NCI-H2171 (cell line): ENCODE measurements around the gene PCNX3.

Source experiments
- DNase-seq: peaks from one replicate; lab custom pipeline; 2025; lab: John Stamatoyannopoulos, UW

PCNX3 gene

DNA sequence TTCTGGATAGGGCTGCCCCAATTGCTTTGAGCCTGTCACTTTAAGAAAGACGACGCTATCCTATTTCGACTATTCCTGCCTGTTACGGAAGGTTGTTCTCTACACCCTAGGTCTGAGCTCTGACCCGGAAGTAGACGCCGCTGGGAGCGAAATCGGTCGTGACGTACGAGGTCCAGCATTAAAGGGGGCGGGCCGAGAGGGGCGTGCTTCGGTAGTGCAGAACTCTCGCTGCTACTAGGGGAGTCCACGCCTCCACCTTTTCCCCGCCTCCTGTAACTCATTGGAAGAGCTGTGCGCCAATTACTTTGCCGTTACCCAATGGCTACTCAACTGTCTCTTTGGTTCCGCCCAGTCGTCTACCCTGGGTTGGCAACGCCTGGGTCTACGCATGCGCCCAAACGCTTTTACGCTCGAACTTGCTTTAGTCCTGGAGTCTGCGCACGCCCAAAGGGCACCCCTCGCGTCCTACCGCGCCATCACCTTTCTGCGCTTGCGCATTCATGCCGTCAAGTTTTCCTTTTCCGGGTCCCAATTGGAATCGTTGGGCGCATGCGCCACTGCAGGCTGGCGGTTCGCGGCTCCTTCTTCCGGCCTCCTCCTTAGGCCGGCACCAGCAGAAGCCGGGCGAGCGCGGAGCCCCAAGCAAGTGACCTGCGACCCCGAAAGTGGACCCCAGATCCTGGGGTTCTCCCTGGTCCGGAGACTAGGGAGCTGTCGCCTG, at the start of gene PCNX3:
Gene PCNX3 (plus strand): TSS at position 548 of the 721 bp plus-strand sequence. CDS start 536 bp downstream, outside the sequence.
- DNase-seq, result peak; percentile 99

DNA sequence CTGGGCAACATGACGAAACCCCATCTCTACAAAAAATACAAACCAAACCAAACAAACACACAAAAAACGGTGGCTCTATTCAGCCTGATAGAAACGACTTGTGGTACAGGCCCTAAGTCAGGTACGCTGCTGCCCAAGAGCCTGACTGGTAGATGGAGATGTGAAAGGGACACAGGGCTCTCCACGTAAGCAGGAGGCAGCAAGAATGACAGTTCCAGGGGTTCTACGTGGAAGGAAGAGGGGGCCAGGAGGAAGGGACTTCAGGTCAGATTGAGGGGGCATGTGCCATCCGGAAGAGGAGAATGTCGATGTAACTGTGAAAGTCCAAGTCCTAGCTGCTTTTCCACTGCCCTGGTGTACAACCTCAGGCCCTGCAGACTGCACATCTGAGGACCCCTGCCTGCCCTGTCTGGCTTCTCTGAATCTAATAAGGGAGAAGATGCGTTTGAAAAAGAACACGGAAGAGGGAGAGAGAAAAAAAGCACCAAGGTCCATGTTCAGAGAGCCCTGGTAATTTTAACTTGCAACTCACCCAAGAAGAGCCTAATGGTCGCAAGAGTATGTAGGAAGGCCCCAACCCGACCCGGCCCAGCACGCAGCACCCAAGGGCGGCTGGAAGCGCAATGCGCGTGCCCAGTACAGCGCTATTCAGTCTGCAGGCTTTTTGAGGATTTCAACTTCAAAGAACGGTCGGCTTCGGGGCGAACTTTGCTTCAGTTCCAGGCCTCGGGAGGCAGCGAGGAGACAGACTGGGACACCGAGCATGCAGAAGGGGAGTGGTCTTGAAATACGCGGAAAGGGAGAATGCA, 46.2 kb upstream of the PCNX3 start:
- DNase-seq, result no peak

DNA sequence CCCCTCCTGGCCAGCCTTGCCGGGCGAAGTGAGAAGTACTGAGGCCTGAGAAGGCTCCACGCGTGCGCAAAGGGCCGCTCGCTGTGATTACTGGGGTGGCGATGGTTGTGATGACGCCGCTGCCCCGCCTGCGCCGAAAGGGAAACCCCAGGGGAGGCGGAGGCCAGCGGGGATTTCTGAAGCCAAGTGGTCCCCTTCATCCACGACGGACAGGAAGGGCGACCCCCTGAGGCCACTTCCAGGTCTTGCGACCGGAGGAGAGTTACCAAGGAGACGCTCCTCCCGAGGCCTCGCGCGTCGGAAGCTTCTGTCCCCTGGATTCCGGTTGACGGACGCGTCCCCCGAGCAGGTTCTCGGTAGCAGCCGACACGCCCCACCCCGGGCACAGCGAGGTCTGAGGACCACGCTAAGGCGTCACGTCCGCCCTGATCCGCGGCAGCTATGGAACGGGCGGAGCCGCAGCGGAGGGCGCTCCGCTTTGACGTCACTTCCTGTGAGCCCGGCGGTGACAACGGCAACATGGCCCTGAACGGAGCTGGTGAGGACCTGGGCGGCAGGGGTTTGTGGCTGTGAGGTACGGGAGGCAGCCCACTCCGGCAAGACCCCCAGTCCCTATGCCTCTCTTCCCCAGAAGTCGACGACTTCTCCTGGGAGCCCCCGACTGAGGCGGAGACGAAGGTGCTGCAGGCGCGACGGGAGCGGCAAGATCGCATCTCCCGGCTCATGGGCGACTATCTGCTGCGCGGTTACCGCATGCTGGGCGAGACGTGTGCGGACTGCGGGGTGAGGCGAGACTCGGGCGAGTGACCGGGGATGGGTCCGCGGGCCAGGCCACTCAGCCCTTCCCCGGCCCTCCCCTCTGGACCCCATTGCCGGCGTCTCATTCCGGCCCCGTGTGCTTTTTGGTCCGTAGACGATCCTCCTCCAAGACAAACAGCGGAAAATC, 45.3 kb upstream of the PCNX3 start, which contains the start of gene ZNRD2:
Gene ZNRD2 (plus strand): TSS at position 505 of the 946 bp plus-strand sequence. CDS start 15 bp downstream, at position 520.
- DNase-seq, result peak; percentile 98

DNA sequence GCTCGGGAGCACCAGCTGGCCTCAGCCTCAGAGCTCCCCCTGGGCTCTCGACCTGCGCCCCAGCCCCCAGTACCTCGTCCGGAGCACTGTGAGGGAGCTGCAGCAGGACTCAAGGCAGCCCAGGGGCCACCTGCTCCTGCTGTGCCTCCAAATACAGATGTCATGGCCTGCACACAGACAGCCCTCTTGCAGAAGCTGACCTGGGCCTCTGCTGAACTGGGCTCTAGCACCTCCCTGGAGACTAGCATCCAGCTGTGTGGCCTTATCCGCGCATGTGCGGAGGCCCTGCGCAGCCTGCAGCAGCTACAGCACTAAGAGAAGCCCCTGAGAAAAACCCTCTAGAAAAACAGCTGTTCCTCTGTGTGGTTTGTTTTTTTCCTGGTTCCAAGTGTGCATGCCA, 44.2 kb upstream of the PCNX3 start:
- DNase-seq, result no peak

DNA sequence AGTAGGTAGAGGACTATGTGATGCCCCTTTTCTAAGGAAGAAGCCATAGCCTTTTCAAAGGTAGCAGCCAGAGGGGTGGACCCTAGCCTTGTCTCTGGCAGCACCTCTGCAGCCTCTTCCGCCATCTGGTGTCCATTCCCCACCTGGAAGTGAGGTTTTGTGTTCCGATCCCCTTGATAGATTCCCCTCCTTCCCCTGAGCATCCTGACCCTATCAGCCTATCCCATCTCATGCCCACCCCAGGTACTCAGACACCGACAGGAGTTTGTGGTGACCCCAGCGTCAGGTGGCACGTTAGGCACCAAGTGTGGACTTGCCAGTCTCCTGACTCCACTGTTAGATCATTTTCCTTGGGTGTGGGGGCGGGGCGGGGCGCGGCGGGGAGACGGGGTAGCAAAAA, 43.6 kb upstream of the PCNX3 start:
- DNase-seq, result no peak

DNA sequence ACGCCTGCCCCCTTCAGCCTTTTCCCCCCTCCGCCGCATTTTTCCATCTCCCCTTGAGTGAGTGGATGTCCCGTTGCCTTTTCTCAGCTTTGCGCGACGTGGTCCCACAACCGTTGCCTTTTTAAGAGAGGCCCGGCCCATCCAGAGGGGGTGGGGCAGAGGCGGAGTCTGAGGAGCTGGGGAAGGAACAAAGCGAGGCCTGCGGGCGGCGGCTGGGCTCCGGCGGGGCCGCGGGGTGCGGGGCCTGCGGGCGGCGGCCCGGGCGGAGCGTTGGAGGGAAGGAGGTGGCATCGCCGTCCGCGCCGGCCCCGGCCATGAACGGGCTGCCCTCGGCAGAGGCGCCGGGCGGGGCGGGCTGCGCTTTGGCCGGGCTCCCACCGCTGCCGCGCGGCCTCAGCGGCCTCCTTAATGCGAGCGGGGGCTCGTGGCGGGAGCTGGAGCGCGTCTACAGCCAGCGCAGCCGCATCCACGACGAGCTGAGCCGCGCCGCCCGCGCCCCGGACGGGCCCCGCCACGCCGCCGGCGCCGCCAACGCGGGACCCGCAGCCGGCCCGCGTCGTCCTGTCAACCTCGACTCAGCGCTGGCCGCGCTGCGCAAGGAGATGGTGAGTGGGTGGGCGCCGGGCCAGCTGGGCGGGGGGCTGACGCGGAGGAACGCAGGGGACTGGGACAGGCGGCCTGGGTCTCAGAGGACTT, 43.1 kb upstream of the PCNX3 start, which contains the start of gene FAM89B:
Gene FAM89B (plus strand): TSS at position 183 of the 696 bp plus-strand sequence. CDS start 132 bp downstream, at position 315.
- DNase-seq, result peak; percentile 82

DNA sequence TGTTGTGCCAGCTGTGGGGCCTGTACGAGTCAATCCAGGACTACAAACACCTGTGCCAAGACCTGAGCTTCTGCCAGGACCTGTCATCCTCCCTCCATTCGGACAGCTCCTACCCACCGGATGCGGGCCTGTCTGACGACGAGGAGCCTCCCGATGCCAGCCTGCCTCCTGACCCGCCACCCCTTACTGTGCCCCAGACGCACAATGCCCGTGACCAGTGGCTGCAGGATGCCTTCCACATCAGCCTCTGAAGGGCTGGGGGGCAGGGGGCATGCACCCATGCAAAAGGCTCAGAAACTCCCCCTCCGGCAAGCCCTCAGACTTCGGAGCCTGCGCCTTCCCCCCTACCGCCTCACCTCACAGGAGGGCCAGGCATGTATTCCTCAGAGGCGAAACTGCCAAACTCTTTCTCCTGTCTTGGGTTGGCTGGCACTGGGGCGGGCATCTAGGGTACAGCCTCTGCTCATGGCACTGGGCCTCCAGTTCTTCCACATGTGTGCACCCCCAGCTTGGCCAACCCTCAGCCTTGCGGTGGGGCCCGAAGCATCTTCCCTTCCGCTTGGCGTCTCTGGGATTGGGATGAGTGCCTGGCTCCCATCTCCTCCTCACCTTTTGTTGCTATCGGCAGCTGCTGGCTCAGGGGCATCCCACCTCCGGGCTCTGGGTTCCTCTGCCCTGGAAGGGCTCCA, 42.0 kb upstream of the PCNX3 start:
- no peak for DNase-seq

DNA sequence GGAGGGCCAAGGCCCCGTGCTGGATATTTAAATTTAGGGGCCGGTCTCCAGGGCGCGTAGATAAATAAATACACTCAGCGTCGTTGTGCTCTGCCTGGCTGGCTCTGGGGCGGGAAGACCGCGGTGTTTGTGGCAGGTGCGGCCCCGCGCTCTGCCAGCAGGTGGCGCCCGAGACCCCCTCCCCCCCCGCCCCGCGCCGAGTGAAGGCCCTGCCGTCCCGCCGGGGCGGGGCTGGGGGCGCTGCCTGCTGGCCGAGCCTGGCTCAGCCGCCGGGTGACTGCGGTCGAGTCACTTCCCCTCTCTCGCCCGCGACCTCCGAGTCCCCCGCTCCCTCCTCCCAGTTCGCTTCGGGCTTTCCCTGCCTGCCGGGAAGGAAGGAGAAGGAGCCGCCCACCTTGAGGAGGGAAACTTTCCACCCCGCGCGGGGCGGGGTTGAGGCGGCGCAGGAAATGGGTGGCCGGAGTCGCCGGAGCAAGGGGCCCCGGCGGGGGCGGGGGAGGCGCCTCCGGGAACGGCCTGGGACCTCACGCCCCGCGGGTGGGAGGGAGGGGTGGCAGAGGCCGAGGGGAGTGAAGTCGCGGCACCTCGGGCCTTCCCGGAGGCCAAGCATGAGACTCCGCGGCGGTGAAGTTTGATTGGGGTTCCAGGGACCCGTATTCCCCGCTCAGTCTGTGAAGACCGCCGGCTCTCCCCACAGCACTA, 41.3 kb upstream of the PCNX3 start:
- no peak for DNase-seq

DNA sequence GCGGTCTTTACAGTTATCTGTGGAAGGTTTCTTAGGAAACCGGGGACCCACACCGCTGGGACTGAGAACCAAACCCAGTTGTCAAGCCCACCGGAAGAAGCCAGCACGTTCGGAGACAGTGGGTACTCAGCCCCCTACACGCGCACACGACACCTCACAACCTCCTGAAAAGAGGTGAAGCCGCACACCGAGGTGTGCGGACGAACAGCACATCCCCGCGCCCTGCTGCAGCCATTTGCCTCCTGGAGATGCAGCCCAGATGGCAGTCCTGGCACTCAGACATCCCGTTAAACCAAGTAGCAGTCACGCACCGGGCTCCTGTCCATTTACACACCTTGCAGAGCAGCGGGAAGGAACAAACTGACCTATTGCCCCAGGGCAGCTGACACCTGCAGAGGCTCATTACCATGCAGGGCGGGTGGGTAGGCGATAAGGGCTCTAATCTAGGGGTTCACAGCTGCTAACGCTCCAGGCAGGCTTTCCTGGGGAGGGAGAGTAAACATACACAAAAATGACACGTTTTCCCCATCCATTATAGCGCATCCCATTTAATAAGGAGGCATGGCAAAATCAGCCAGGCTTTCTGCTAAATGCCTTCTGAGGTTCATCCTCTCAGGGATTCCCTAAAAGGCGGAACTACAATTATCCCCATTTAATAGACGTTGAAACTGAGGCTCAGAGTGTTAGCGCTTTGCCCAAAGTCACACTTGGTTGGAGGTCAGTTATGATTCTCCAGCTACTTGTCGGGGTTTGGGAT, 40.6 kb upstream of the PCNX3 start:
- DNase-seq, result no peak

DNA sequence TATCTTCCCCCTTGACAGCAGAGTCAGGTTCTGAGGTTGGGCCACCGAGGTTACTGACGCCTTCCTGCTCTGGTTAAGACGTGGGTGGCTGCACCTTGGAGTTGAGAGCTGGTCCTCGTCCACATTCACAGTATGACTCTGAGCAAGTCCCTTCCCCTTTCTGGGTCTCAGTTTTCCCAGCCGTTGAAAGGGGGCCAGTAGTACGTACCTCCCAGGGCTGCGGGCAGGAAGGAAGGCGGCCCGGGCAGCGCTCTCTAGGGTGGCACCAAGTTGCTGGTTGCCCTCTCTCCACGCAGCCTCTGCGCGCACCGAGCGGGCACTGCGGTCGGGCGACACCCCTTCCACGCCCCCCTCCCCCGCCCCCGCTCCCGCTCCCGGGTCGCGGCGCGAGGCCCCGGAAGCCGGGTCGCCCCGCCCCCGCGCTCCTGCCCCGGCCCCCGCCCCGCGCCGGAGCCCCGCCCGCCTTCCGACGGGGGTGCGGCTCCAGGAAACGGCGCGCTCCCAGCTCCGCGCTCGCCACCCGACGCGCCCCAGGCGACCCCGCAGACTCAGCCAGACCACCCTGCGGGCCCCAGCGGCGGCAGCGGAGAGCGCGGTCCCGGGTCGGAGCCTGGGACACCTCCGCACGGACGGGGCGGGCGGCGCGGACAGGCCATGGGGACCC, 39.9 kb upstream of the PCNX3 start, which contains the start of gene EHBP1L1:
Gene EHBP1L1 (plus strand): TSS at position 486 of the 664 bp plus-strand sequence. CDS start 250 bp downstream, outside the sequence.
- DNase-seq, result no peak

DNA sequence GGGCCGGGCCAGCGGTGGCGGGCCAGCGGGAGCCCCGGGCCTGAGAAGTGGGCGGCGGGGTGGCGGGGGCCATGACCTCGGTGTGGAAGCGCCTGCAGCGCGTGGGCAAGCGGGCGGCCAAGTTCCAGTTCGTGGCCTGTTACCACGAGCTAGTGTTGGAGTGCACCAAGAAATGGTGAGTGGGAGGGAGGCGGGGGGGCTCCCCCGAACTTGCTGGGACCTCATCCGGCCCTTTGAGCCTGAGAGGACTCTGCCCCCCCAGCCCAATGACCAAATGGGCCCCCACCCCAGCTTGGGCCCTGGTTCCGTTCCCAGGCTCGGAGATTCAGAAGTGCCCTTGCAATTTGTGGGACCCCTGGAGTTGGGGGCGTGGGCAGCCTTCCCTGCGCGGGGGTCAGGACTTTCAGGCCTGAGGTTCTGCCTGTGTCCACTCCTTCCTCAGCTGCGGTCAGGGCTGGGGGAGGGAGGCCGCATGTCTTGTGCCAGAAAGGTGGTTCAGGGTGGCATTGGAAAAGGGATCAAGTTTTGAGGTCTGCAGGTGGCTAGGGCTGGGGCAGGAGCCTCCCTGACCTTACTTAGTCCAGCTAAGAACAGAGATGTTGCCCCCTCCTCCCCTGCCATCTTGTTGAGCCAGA, 39.2 kb upstream of the PCNX3 start:
- no peak for DNase-seq

DNA sequence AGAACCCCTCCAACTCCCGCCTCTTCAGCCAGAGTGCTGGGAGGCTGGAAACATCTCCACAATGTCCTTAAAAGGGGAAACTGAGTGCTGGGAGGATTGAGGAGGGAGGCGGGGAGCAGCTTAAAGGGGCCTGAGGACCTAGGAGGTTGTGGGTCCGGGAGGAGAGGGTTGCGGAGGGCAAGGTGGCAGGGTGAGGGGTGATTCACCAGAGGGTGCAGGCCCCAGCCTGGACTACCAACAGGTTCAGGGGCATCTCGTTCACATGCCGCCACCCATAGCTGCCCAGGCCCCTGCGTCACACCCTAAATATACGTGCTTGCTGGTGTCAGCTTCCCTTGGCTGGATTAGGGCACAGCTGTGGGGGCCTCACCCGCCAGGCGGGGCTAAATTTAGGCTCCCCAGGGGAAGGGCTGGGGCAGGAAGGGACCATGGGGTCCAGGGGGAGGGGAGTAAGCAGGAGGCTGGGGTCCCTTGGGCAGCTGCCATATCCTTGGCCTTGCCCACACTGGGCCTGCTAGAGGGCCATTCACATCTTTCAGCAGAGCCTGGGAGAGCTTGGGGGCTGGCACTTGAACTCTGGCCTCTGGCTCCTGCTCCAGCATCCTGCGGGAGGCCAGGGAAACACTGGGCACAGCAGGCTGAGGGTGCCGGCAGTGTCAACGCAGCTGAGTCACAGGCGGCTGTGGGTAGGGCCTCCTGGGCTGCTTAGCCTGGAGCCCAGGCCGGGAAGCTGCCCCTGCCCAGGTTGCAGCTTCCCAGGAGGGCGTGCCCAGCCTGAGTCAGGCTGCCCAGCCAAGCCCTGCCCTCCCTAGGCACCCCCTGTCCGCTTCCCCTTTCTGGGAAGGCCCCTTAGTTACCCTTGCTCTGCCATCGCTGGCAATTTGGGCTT, 38.5 kb upstream of the PCNX3 start:
- no peak for DNase-seq

DNA sequence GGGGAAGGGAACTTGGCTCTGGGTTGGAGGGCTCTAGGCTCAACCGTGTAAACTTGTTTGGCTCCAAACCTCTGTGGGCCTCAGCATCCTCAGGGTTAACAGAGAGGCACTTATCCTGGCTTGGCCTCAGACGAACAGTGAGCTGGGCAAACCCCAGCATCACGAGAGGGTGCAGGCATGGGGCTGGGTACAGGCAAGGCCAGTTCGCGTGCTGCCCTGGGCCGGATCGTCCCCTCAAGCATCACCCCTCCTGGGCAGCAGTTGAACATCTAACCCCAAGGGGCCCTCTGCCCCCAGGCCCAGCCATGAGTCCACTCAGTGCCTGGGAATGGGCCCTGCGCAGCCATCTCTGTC, 37.8 kb upstream of the PCNX3 start:
- no peak for DNase-seq

DNA sequence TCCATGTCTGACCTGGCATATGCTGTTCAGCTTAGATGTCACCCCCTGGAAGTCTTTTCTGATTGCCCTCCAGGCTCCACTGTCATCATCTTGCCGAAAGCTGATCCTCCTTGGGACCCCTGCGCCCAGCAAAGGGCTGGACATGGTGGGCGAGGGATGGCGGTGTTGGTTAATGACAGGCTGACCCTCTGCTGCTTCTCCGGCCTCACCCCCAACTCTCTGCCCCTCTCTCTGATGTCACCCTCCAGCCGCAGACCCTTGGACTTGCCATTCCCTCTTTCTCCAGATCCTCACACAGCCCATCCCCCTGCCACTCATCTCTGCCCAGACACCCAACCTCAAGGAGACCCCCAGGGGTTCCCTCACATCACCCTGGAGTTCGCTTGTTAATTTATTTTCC, 37.4 kb upstream of the PCNX3 start:
- DNase-seq, result no peak

DNA sequence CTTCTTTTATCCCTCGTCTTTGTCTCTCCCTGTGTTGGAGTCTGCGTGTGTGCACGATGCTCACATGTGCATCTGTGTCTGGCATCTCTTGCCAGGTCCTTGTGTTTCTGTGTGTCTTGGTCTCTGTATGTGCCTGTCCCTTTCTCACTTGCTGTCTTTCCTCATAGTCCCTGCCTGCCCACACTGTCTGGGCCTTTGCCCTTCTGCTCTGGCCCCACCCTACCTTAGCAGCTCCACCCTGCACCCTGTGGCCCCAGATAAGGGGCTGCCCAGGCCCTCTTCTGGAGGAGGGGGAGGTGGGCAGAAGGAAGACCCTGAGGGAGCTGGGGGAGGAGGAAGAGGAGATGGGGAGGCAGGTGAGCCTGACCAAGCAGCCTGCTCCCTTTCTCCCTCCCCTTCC, 36.9 kb upstream of the PCNX3 start:
- DNase-seq, result no peak

DNA sequence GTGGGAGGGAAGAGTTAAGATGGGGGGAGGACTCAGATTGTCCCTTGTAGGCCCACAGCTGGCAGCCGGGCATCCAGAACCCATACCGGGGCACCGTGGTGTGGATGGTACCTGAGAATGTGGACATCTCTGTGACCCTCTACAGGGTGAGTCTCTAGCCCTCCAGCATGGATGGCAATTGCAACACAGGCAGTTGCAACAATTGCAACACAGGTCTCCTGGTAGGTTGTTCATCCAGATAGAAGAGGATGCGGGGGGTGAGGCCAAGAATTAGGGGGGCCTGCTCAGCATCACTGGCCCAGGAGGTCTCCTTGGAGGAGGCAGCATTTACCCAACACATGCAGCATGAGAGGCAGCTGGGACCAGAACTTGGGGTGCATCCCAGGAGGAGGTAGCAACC, 36.3 kb upstream of the PCNX3 start:
- no peak for DNase-seq

DNA sequence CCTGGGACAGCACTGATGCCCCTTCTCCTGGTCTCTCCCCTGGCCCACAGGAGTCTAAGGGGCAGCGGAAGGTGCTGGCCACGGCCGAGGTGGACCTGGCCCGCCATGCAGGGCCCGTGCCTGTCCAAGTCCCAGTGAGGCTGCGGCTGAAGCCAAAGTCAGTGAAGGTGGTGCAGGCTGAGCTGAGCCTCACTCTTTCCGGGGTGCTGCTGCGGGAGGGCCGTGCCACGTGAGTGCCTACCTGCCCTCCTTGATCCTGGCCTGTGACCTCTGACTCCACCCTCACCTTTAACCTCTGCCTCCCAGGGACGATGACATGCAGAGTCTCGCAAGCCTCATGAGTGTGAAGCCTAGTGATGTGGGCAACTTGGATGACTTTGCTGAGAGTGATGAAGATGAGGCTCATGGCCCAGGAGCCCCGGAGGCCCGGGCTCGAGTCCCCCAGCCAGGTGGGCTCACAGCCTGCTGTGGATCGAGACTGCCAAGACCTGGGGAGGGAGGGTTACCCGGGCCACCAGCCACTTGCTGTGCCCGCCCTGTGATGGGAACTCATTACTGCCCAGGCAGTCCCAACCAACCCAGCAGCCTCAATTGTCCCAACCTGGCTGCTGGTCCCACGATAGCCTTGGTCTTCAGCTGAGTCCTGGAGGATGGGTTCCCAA, 35.4 kb upstream of the PCNX3 start:
- no peak for DNase-seq
